GM18870 (cell line): ENCODE data around the gene KNOP1.

Experiments used
- ATAC-seq: cut with Tn5 transposase; IDR thresholded peaks from one replicate; pipeline ENCODE4 v1.9.1; 2021; ENCODE audit warnings: moderate library complexity; ENCODE audit not compliant: unreplicated experiment

Gene KNOP1

GRCh38 chr16:19708296-19709205 lies 9.5 kb downstream of the KNOP1 start:
- no peak for ATAC-seq

- no peak for ATAC-seq
These were observed 10.3 kb downstream of the KNOP1 start for GRCh38 chr16:19707569-19708295.

GRCh38 chr16:19706846-19707245 lies 11.2 kb downstream of the KNOP1 start:
- no peak for ATAC-seq

DNA sequence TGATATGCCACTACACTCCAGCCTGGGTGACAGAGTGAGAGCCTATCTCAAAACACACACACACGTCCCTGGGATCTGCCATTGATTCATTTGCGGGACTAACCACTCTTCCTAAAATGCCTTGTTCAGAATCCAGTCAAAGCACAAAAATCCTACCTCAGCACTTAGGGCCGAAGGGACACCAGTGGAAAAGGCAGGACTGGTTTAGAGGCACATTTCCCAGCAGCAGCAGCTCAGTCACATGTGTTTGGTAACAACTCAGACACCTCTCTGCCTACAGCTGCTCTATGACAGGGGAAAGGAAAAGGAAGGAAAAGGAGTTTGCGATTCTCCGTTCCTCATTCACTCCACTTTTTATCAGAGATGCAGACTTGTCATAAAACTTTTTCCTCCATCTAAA lies 12.2 kb downstream of the KNOP1 start:
- ATAC-seq = no peak

DNA sequence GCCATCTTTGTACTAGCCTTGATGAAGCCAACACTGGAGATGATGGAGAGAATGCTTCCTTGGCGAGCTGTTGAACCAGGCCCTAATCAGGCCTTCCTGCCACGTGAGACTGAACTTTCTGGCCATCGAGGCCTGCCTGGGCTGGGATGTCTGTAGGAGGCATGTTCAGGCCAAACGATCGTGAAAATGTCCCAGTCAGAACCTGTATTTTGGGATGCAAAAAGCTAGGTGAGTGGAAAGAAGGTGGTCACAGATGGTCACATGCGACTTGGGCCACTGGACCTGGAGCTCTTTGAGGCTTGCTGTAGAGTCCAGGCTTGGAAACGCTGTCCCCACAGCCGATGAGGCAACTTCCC lies 12.9 kb downstream of the KNOP1 start:
- no peak for ATAC-seq

- ATAC-seq = no peak
These were observed 13.5 kb downstream of the KNOP1 start for GRCh38 chr16:19704321-19705145.

DNA sequence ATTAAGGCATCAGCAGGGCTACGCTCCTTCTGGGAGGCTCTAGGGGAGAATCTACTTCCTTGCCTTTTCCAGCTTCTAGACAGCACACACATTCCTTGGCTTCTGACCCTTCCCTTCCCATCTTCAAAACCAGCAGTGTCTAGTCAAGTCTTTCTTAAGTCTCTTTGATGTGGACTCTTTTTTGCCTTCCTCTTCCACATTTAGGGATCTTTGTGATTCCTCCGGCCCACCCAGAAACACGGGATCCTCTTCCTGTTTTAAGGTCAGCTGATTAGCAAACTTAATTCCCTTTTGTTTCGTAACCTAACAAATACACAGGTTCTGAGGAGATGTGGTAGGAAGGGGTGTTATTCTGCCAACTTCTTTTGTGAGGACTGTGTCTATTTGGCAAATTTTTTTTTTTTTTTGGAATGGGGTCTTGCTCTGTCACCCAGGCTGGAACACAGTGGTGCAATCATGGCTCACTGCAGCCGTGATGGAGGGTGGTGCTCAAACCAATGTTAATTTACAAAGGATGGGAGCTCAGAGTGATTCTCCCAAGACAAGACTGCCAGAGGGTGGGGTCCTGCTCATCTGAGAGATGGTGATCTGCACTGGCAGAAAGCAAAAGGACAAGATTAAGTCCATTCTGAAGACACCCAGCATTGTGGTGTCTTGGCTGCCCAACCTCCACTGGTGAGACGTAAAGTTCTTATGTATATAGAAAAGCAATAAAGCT lies 14.7 kb downstream of the KNOP1 start:
- ATAC-seq = no peak

DNA sequence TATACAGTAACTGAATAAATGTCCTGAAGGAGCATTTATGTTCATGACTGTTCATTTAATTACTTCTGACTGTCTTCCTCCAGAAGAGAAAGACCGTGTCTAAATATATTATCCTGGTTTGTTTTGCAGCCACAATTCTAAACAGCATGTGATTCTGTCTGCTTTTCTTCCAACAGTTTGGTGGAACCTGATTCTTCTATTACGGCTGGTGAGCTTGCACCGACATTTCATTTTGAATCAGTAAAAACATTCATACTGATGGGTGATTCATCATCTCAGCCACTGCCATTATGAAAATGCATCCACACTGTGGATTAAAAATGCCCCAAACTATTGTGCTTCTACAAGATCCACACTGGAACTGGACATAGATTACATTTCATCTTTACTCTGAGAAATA lies 16.9 kb downstream of the KNOP1 start:
- no peak for ATAC-seq

DNA sequence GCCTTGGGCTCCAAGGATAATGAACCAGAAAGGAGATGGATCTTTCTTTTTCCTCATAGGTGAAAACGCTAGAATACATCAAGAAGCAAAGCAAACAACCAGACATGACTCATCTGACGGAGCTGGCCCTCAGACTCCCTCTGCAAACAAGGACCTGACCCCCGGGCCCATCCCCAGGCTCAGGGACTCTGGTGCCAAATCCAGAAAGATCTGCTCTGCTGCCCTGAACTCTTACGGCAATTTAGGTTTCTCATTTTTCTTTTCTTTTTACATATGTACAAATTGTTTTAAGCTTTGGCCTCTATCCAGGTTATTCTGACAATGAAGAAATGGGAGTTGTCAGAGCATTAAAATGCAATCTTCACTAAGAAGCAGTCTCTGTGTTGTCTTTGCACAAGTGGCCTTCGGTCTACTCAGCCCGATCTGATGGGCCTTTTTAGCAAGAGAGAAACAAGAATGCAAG lies 17.7 kb downstream of the KNOP1 start:
- no peak for ATAC-seq

GRCh38 chr16:19699472-19699871 lies 18.6 kb downstream of the KNOP1 start:
- no peak for ATAC-seq

DNA sequence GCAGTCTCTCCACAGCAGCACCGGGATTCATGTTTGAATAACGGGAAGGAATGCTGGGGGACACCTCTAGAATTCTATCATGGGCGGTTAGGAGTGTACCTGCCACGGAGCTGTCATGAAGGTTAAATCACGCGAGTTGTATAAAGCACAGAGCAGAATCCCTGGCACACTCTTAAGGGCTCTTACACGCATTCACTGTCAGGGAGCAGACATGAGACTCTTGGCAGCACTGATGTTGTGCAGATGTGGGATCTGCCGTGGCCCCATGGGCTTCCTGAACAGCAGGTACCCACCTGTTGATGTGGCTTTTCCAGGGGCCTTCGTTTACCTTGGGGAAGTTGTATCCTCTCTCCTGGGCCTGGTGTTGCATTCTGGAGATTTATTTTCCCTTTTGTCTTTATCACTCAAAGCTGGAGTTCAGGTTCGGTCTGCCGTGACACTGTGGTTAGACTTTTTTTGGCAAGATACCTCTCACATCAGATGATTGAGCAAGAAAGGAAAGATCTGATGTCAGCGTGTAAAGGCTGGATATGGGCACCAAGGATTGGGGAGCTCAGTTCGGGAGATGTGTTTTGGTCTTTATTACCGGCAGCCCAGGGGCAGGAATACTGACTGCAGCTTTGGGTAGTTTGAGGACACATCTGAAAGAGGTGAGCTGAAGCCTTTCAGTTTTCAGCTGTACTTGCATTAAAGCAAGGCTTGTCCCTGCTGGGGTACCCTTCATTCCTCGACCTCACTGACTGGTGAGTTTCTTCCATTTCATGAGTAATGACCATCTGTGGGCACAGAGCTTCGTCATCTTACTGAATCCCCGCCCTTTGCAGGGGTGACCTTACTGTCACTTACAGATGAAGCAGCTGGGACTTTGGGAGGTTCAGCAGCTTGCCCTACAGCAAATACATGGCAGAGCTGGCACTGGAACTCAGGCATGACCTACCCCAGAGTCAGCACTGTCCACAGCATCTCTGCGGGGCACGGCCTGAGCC lies 19.3 kb downstream of the KNOP1 start:
- ATAC-seq = no peak

- no peak for ATAC-seq
These were observed 20.2 kb downstream of the KNOP1 start for GRCh38 chr16:19697756-19698318.

GRCh38 chr16:19696961-19697360 lies 21.1 kb downstream of the KNOP1 start:
- ATAC-seq = no peak

DNA sequence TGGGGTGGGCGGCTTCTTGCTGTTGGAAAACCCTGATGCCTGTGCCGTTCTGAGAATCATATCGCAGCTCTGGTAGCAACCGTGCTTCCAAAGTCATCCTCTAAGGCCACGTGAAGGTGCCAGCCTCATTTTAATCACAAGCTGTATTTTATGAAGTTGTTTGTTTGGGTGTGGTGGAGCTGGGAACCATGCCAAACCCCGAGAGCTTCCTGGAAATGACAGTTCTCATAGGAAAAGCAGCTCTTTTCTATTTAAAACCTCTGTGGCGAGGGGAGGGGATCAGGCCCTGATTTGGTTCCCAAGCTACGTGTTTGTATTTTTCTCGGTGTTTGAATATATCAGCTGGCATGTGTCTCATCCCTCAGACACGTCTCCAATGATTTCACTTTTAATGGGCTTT lies 21.7 kb downstream of the KNOP1 start:
- no peak for ATAC-seq

DNA sequence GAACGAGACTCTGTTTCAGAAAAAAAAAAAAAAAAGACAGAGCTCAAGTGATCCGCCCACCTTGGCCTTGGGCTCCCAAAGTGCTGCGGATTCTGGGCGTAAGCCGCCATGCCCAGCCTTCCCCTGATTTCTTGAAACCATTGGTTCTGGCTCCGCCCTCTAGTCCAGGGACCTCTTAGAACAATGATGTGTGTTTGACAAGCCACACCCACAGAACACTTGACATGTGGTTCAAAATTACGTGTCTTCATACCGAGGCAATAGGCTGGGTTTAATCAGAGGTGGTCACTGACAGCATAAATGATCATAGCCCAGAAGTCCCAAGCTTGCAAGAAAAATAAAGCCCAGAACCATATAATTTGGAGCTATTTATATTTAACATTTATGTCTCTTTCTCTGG lies 23.0 kb downstream of the KNOP1 start:
- ATAC-seq = no peak

- no peak for ATAC-seq
These were observed 26.8 kb downstream of the KNOP1 start for GRCh38 chr16:19691161-19691711.

GRCh38 chr16:19690196-19690595 lies 27.8 kb downstream of the KNOP1 start:
- no peak for ATAC-seq

DNA sequence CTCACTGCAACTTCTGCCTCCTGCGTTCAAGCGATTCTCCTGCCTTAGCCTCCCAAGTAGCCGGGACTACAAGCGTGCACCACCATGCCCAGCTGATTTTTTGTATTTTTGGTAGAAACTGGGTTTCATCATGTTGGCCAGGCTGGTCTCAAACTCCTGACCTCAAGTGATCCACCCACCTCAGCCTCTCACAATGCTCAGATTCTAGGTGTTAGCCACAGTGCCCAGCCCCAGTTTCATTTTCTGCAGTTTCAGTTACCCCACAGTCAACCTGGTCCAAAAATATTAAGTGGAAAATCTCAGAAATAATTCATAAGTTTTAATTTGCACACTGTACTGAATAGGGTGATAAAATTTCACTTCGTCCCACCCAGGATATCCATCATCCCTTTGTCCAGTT lies 28.7 kb downstream of the KNOP1 start:
- ATAC-seq = no peak
